Transverse colon (tissue), 4 donors: Measurements from ENCODE around the gene TNC. TPM values are rescaled to one million over a fixed set of nuclear protein-coding genes. Genes with fewer than 3 reads are reported as not detected.
A peak's percentile ranks its signal among the peaks of the same experiment; 100 is the strongest.

Experiments
- DNase-seq: peaks from one replicate; pipeline ENCODE4 v3.0.0-alpha.2; 2019
- H3K27ac ChIP-seq, 4 donors: fragments of 200-600 bp; sonication (generic); 2 replicates each; pipeline ENCODE4 v1.5.1; 2016 to 2018; ENCODE audit warnings: inconsistent platforms in 4 of 4
- H3K27me3 ChIP-seq: fragments of 200-600 bp; sonication (generic); 2 replicates; pipeline ENCODE4 v1.5.1; 2017; ENCODE audit warnings: inconsistent platforms
- H3K36me3 ChIP-seq, 4 donors: fragments of 200-600 bp; sonication (generic); 2 replicates each; pipeline ENCODE4 v1.5.1; 2017 to 2019; ENCODE audit warnings: inconsistent platforms in 4 of 4
- H3K4me1 ChIP-seq, 4 donors: fragments of 200-600 bp; sonication (generic); 2 replicates each; pipeline ENCODE4 v1.5.1; 2017 to 2020; ENCODE audit warnings: inconsistent platforms in 4 of 4
- H3K4me3 ChIP-seq, 4 donors: fragments of 200-600 bp; sonication (generic); 1 replicate in 1 of 4; 2 replicates in 3 of 4; pipeline versions ENCODE4 v1.5.1 to v1.6.1; 2017 to 2019; ENCODE audit warnings: inconsistent platforms in 4 of 4
- H3K9me3 ChIP-seq, 2 donors: fragments of 200-600 bp; sonication (generic); 2 replicates each; pipeline ENCODE4 v1.5.1; 2017 to 2019; ENCODE audit warnings: inconsistent platforms in 2 of 2
- EP300 ChIP-seq: sonication (generic); formaldehyde crosslinking; IDR thresholded peaks from one replicate; pipeline ENCODE4 v1.6.1; 2017; ENCODE audit warnings: antibody characterized with exemption, low read depth
- POLR2A ChIP-seq: fragments of 450-650 bp; IDR thresholded peaks from one replicate; pipeline ENCODE4 v1.6.1; 2016; ENCODE audit warnings: antibody characterized with exemption, mild to moderate bottlenecking, moderate library complexity
- POLR2AphosphoS5 ChIP-seq, 3 donors: sonication (generic); formaldehyde crosslinking; IDR thresholded peaks; one replicate each; pipeline ENCODE4 v1.6.1; 2016; ENCODE audit warnings: antibody characterized with exemption in 3 of 3
- whole genome bisulfite sequencing, 2 donors: methylation state at CpG; one replicate each; pipeline ENCODE4 v1.1.5; 2018; ENCODE audit warnings: low coverage in 1 of 2; 5-methylcytosine and 5-hydroxymethylcytosine counted together
- in situ Hi-C, 4 donors: fragments of 200-750 bp; cut with MboI; loops; one replicate each; pipeline versions ENCODE4 v1.15.0 to v1.15.1; 2017; ENCODE audit warnings: low sequenced_read_pairs in 3 of 4, low pct_ligation_motif_present in 1 of 4, low pct_unique_long_range_greater_than_20kb in 1 of 4
- intact Hi-C: fragments of 100-400 bp; cut with DNase I; formaldehyde crosslinking; loops from one replicate; pipeline ENCODE4 v1.15.1; 2023; ENCODE audit warnings: low total_unique reads
- total RNA-seq, 4 donors: library from RNA; depleted of rRNA; stranded (reverse); fragments of >200 nt; gene quantifications; one replicate each; pipeline ENCODE4 v1.1.0, GENCODE V29; 2016
- TF ChIP-seq, protein P1 (sequence below), 5 experiments: fragments of 200-600 bp in 3 of 5; fragments of 450-650 bp in 2 of 5; sonication (generic) in 3 of 5; IDR thresholded peaks; 1 replicate in 2 of 5; 2 replicates in 3 of 5; pipeline ENCODE4 v1.5.1; 2016 to 2017; ENCODE audit warnings: antibody characterized with exemption in 5 of 5, inconsistent platforms in 3 of 5, mild to moderate bottlenecking in 2 of 5, moderate library complexity in 1 of 5

Gene TNC
- total RNA-seq, 4 donors from 2014 or later = 29.4 to 316 (median 61.9) TPM

DNA sequence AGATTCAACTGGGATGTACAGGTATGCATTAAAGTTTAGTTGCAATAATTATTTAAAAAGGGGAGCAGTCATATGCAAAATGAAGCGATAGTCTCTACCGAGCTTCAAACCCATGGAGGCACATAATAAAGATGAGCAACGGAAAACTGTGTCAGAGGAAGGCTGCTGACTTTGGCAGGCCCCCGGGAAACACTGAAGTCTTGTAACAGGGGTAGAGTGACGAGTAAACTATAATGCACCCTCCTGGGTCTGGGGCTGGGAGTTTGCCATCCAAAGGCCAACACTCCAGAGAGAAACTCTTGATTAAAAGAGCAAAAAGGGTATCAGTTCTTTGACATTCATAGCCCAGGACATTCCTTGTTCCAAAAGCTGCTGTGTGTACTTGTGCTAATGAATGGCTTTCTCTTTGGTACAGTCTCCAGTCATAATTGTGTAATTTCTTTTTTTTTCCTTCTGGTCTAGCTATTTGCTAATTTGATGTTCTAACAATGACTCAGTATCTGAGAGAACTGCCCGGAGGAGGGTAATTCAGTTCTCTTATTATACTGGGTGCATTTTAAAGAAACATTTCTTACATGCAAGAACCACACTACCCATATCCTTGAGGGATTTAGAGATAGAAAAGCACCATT is 59.2 kb downstream of the TNC start:
- H3K4me3 ChIP-seq = no peak overlapping the region
- no peaks in the 10 kb centered on the region for H3K9me3 ChIP-seq
- in situ Hi-C loops (no loop called here), intact Hi-C loops (loop anchor here (5.0 kb wide), 1 partner anchor 279 kb away; no protein-coding TSS in a partner anchor)
- H3K4me1 ChIP-seq = peaks cover 0 to 7% (median 3%) of the 10 kb centered on the region in 4 donors
- H3K27ac ChIP-seq = peak overlapping the region; percentile 12 to 82 (median 57)
- TF ChIP-seq EP300 = no peak
- TF ChIP-seq POLR2A = no peak
- TF ChIP-seq, protein P1, sequence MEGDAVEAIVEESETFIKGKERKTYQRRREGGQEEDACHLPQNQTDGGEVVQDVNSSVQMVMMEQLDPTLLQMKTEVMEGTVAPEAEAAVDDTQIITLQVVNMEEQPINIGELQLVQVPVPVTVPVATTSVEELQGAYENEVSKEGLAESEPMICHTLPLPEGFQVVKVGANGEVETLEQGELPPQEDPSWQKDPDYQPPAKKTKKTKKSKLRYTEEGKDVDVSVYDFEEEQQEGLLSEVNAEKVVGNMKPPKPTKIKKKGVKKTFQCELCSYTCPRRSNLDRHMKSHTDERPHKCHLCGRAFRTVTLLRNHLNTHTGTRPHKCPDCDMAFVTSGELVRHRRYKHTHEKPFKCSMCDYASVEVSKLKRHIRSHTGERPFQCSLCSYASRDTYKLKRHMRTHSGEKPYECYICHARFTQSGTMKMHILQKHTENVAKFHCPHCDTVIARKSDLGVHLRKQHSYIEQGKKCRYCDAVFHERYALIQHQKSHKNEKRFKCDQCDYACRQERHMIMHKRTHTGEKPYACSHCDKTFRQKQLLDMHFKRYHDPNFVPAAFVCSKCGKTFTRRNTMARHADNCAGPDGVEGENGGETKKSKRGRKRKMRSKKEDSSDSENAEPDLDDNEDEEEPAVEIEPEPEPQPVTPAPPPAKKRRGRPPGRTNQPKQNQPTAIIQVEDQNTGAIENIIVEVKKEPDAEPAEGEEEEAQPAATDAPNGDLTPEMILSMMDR (IDR thresholded peaks at IDR 0.05) = no peak
- TF ChIP-seq POLR2AphosphoS5 (IDR thresholded peaks at IDR 0.05) = no peak
- 82 to 84% methylated on average over 5 to 6 of the region's 6 CpGs for WGBS, 2 donors
- no peak for DNase-seq
- peaks cover 0 to 5% (median 0%) of the 10 kb centered on the region in 4 donors for H3K36me3 ChIP-seq
- peaks cover 7% of the 10 kb centered on the region for H3K27me3 ChIP-seq

DNA sequence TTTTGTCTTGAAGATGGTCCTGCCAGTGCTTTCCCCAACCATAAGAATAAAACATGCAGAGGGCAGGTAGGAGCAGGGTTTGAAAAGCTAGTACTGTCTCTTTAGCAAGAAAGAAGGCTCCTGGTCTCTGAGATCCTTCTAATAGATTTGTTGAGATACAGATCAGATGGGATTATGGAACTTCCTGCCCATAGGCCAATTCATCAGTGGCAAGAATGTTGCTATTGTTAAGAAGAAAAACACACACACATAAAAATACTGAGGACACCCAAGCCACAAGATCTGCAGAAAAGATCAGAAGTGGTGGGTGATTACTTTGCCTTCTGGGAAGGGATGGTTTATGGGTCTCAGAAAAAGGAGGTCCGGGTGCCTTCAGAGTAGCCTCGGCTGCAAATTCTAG is 59.8 kb downstream of the TNC start:
- DNase-seq = no peak
- no peak overlapping the region for H3K4me3 ChIP-seq
- intact Hi-C loops (loop anchor here (5.0 kb wide), 1 partner anchor 279 kb away; no protein-coding TSS in a partner anchor), in situ Hi-C loops (no loop called here)
- H3K4me1 ChIP-seq = peaks cover 0 to 5% (median 0%) of the 10 kb centered on the region in 4 donors
- no peak for TF ChIP-seq POLR2AphosphoS5 (IDR thresholded peaks at IDR 0.05)
- no peak for TF ChIP-seq POLR2A
- H3K27ac ChIP-seq = peak overlapping the region; percentile 12 to 82 (median 57)
- H3K36me3 ChIP-seq = peaks cover 0 to 5% (median 0%) of the 10 kb centered on the region in 4 donors
- 91 to 100% methylated on average over 1 to 2 of the region's 2 CpGs for WGBS, 2 donors
- H3K9me3 ChIP-seq = no peaks in the 10 kb centered on the region
- peaks cover 7% of the 10 kb centered on the region for H3K27me3 ChIP-seq

DNA sequence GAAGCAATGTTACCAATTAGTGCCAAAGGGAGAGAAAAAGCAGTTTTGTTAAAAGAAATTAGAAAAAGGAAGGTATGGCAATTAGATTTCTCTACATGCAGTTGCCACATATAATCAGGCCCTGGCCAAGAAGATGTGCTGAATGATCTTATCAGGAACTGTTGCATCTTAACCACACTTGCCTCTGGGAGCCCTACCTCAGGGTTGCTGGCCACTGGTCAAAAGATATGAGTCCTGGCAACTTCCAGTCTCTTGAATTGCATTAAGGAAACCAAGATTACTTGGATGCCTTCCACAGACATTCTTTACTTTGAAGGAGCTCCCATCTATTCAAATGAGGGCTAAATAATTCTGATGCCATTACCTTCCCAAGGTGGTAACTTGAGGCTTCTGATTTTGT is 60.4 kb downstream of the TNC start:
- no peak for DNase-seq
- Histone ChIP-seq H3K36me3 (peaks cover 0 to 5% (median 0%) of the 10 kb centered on the region in 4 donors), H3K4me3 (no peak overlapping the region), H3K27me3 (peaks cover 7% of the 10 kb centered on the region), H3K9me3 (no peaks in the 10 kb centered on the region), H3K4me1 (peaks cover 0 to 5% (median 0%) of the 10 kb centered on the region in 4 donors), H3K27ac (peak overlapping the region in 2 of 4 donors; percentile 61 to 82)
- in situ Hi-C loops = no loop called here
- no peak for TF ChIP-seq POLR2A
- TF ChIP-seq, protein P1 (IDR thresholded peaks at IDR 0.05) = no peak
- no peak for TF ChIP-seq EP300
- no peak for TF ChIP-seq POLR2AphosphoS5 (IDR thresholded peaks at IDR 0.05)
- intact Hi-C loops = loop anchor here (5.0 kb wide), 1 partner anchor 280 kb away; no protein-coding TSS in a partner anchor

DNA sequence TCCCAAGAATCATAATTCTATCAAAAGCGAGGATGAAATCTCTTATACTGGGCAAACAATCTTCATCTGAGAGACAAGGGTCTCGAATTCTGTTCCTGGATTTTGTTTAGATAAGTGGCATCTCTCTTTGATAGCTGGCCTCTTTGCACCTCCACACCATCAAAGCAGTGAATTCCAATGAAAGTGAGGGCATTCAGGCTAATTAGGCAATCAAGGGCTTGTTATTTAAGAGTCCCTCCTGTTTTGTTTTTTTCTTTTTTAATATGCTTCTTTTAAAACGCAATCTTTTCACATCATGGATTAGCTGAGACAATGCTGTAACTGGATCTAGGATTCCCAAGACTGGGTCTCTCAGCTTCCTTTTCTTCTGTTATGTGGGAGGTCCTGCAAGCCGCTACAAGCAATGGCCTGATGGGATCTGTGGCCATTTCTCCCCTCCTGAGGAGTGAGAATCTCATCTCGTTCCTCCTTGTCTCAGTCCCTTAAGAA is 67.9 kb downstream of the TNC start:
- TF ChIP-seq POLR2A (no peak), POLR2AphosphoS5 (IDR thresholded peaks at IDR 0.05) (no peak), EP300 (no peak)
- TF ChIP-seq, protein P1 (IDR thresholded peaks at IDR 0.05) = no peak
- Histone ChIP-seq H3K27me3 (peaks cover 7% of the 10 kb centered on the region), H3K9me3 (no peaks in the 10 kb centered on the region), H3K27ac (peak overlapping the region; percentile 15 to 61 (median 42)), H3K36me3 (no peaks in the 10 kb centered on the region), H3K4me1 (no peaks in the 10 kb centered on the region), H3K4me3 (no peak overlapping the region)
- in situ Hi-C loops = no loop called here
- no peak for DNase-seq
- WGBS, 2 donors = 74 to 82% methylated on average over 5 of the region's 5 CpGs
- intact Hi-C loops = no loop called here
